ENCODE results near the gene DFFA.
"Not testable (repeated sequence)": the region's sequence is repeated elsewhere in the genome, so short reads cannot be mapped to it uniquely, and the experiment has no call there.

The DFFA gene

DNA sequence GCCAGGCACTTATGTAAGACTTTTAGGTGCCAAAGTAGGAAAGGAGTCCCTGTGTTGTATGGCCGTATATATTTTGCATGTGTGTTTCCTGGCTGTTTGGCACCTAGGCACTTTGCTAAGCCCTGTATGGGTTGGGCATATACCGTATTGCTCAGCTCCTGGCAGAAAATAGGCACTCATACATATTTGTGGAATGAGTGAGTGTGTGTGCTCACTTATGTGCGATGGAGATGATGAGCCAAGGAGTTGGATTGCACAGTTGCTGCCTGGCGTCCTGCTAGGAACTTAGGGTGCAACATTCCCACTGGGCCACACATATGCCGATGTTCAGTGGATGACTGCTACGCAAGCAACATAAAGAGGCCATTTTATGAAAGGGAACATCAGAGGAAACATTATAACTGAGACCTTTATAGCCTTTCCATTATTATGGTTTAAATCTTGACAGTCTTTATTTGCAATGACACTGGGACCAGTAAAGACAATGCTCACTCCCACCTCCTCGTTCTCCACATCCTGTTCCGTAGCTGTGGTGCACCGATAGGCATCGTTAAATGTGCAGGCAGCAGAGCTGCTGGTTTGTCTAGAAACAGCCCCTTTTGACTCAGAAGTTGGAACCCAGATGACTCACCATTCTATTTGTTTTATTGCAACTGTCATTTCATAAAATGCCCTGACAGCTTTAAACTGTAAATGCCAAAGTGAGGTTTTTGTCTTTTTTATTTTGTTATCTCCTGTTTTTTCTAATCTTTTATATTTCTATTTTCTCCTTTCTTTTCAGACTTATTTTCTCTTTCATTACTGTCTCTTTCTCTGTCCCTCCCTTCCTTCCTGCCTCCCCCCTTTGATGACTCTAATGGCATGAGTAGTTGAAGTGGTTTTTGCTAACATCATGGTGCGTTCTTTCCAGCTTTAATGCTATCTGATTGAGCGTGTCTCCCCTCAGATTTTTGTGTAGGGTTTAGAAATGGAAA lies 38.5 kb upstream of the DFFA start:
- Mint-ChIP-seq H3K4me3 (no peak overlapping the region), H3K4me1 (ENCODE audit: low read depth) (peaks cover 30% of the 10 kb centered on the region), H3K27ac (no peak overlapping the region), H3K27me3 (no peaks in the 10 kb centered on the region), H3K36me3 (ENCODE audit: low read depth) (no peaks in the 10 kb centered on the region), H3K9me3 (no peaks in the 10 kb centered on the region)
- intact Hi-C loops (cut with micrococcal nuclease): loop anchor here (5.0 kb wide), 1 partner anchor 181 kb away; no protein-coding TSS in a partner anchor

DNA sequence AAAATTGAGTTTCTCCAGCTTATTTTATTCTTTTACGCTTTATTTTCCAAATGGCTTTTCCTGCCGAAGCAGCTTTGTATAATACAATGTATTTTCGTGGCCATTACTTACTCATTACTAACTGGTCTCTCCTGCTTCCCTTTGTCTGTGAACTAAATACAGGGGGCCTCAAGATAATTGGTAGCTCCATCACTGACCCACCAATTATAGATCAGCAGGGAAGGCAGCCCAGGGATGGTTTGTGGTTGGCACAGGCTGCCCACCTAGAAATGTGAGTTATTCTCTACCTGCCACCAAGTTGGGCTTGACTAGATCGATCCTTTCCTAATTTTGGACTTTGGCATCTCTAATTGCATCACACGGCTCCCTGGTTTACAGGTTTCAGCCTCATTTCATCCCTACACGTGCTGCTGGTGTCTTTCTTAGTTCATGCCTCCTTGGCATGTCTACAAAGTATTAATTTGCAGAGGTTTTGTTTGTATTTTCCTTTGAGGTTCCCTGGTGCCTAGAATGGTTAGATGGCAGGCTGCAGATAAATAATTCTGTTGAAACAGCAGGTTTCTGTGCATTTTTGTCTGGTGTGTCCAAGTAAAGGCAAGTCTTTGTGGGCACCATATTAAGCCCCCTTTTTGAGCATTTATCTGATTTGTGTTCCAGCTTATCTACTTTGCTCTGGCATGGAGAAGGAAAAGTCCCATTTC lies 37.6 kb upstream of the DFFA start:
- Mint-ChIP-seq H3K9me3 (no peaks in the 10 kb centered on the region), H3K27ac (no peak overlapping the region), H3K4me3 (no peak overlapping the region), H3K27me3 (no peaks in the 10 kb centered on the region), H3K4me1 (ENCODE audit: low read depth) (peaks cover 25% of the 10 kb centered on the region), H3K36me3 (ENCODE audit: low read depth) (no peaks in the 10 kb centered on the region)
- intact Hi-C loops (cut with micrococcal nuclease): loop anchor here (5.0 kb wide), 1 partner anchor 182 kb away; no protein-coding TSS in a partner anchor

DNA sequence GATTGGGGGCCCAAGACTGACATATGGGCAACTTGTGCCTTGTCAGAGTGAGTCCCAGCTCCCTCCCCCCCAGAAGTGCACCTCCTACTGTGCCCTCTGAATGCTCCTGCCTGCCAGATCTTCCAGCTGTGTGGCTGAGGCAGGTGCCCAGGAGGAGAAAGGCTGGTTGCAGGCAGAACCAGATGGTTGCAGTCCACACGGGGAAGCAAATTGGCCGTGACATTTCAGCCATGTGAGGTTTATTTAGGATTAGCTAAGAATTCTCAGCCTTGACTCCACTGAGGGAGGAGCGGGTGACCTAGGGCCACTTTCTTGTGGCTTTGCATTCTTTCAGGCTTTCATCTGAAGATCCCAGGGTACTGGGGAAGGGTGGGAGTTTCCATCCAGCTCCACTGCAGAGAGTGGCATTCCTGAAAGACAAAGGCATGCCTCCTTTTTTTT lies 36.2 kb upstream of the DFFA start:
- H3K4me1 Mint-ChIP-seq (ENCODE audit: low read depth): peaks cover 16% of the 10 kb centered on the region
- H3K27me3 Mint-ChIP-seq: no peaks in the 10 kb centered on the region
- no peak overlapping the region for H3K27ac Mint-ChIP-seq
- intact Hi-C loops (cut with micrococcal nuclease): no loop called here
- H3K9me3 Mint-ChIP-seq: no peaks in the 10 kb centered on the region
- no peaks in the 10 kb centered on the region for H3K36me3 Mint-ChIP-seq (ENCODE audit: low read depth)
- no peak overlapping the region for H3K4me3 Mint-ChIP-seq

DNA sequence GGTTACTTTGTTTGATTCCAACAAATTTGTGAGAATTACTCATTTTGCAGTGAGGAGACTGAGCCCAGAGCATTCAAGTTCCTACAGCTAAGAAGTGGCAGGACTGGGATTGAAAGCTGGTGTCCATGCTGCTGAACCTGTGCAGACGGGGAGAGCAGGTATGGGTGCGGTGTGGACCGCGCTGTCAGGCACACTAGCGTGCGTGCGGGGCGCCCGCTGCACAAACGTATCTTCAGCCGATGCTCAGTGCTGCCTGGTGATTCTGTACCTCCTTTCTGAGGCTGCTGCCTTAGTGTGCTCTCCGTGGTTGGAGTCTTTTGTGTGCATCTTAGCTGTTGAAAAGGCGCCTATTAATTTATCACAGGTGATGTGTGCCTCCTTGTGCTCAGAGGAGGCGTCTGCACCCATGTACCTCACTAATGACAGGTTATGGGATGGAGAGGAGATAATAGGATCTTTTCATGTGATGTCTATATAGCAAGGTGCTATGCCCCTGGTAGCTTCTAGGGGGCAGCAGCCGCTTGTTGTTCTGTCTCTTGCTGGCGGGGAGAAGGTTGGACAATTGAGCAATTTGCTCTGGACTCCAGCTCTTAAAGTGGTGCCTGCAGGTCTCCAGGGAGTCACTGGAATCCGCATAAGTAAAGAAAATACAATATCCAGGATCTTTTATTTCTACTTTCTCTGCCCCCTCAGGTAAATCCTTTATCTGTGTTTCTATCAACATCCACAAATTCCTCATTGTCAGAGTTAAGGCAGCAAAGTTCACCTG lies 35.0 kb upstream of the DFFA start:
- Mint-ChIP-seq H3K4me1 (ENCODE audit: low read depth) (peaks cover 16% of the 10 kb centered on the region), H3K9me3 (no peaks in the 10 kb centered on the region), H3K36me3 (ENCODE audit: low read depth) (no peaks in the 10 kb centered on the region), H3K27ac (no peak overlapping the region), H3K27me3 (no peaks in the 10 kb centered on the region), H3K4me3 (no peak overlapping the region)
- intact Hi-C loops (cut with micrococcal nuclease): no loop called here

DNA sequence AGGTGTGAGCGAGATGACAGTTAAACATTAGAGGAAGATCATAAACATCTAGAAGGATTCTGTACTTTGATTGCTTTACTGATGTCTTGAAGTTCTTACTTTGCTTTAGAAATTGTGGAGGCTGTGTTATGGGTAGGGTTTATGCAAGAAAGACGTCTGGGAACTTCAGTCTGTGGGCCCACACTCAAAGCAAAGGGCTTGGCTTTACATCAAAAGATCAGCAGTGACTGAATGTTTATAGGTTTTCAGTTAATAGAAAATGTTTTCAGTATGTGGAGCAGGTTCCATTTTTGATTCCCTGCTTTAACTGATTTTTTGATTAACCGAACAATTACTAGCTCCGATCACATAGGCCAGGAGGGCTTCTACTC lies 34.3 kb upstream of the DFFA start:
- Mint-ChIP-seq H3K27me3 (no peaks in the 10 kb centered on the region), H3K4me1 (ENCODE audit: low read depth) (peaks cover 16% of the 10 kb centered on the region), H3K4me3 (no peak overlapping the region), H3K9me3 (no peaks in the 10 kb centered on the region), H3K36me3 (ENCODE audit: low read depth) (no peaks in the 10 kb centered on the region), H3K27ac (no peak overlapping the region)
- intact Hi-C loops (cut with micrococcal nuclease): loop anchor here (1.0 kb wide), 1 partner anchor 436 kb away; no protein-coding TSS in a partner anchor

DNA sequence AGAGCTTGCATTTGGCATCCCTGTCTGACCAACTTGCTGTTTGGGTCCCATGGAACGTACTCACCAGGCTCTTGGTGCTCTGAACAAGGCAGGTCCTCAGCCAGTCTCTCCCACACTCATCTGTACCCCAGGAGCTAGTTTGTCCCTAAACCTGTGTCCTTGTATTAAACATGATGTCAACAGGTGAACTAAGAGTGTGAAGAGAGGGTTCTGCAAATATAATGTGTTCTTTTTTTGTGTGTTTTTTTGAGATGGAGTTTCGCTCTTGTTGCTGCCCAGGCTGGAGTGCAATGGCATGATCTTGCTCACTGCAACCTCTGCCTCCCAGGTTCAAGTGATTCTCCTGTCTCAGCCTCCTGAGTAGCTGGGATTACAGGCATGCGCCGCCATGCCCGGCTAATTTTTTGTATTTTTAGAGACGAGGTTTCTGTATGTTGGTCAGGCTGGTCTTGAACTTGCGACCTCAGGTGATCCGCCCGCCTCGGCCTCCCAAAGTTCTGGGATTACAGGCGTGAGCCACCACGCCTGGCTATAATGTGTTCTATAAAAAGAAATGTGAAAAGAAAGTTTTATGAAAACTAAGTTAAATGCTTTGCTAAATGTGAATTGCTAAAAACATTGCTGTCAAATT lies 33.8 kb upstream of the DFFA start:
- not testable (repeated sequence) for H3K27me3 Mint-ChIP-seq; H3K4me3 Mint-ChIP-seq; H3K36me3 Mint-ChIP-seq (ENCODE audit: low read depth); H3K27ac Mint-ChIP-seq; H3K9me3 Mint-ChIP-seq
- peaks cover 12% of the 10 kb centered on the region for H3K4me1 Mint-ChIP-seq (ENCODE audit: low read depth)
- intact Hi-C loops (cut with micrococcal nuclease): loop anchor here (1.0 kb wide), 1 partner anchor 436 kb away; no protein-coding TSS in a partner anchor

DNA sequence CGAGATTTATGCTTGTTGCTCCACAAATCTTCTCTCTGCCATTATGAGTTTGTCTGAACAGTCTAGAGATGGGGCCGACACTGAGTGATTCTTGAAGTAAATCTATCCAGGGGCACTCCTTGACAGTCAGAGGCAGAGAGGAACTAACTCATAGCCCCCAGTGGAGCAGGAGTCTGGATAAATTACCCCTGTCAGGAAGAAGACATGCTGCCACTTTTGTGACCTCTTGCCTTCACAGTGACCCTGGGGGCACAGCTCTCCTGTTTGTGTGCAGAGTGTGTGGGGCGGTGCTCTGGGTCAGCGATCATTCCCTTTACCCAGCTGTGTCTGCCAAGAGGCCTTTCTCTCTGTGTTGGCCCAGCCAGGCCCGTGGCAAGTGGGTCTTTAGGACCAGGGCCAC lies 31.9 kb upstream of the DFFA start:
- no peak overlapping the region for H3K27ac Mint-ChIP-seq
- H3K36me3 Mint-ChIP-seq (ENCODE audit: low read depth): peaks cover 3% of the 10 kb centered on the region
- H3K4me3 Mint-ChIP-seq: no peak overlapping the region
- H3K27me3 Mint-ChIP-seq: no peaks in the 10 kb centered on the region
- intact Hi-C loops (cut with micrococcal nuclease): no loop called here
- H3K9me3 Mint-ChIP-seq: no peaks in the 10 kb centered on the region
- peaks cover under 1% of the 10 kb centered on the region for H3K4me1 Mint-ChIP-seq (ENCODE audit: low read depth)

DNA sequence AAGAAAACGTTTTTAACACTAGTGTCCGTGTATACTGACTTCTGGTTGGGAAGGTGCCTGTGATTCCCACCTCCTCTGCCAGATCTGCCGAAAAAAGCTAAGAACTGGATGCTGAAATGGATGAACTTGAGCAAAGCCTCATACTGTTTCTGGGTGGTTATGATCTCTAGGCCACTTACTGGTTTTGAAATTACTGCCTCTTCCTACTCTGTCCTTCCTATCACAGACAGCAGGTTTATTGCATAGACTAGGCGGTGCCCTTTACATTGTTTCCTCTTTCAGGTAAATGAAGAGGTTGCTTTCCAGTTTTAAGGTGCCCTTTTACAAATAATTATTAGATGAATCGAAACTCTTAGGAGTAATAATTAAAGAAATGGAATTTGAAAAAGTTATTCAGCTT lies 29.9 kb upstream of the DFFA start:
- Mint-ChIP-seq H3K4me3 (no peak overlapping the region), H3K27me3 (no peaks in the 10 kb centered on the region), H3K4me1 (ENCODE audit: low read depth) (peaks cover 9% of the 10 kb centered on the region), H3K36me3 (ENCODE audit: low read depth) (peaks cover 13% of the 10 kb centered on the region), H3K27ac (no peak overlapping the region), H3K9me3 (no peaks in the 10 kb centered on the region)
- intact Hi-C loops (cut with micrococcal nuclease): no loop called here

DNA sequence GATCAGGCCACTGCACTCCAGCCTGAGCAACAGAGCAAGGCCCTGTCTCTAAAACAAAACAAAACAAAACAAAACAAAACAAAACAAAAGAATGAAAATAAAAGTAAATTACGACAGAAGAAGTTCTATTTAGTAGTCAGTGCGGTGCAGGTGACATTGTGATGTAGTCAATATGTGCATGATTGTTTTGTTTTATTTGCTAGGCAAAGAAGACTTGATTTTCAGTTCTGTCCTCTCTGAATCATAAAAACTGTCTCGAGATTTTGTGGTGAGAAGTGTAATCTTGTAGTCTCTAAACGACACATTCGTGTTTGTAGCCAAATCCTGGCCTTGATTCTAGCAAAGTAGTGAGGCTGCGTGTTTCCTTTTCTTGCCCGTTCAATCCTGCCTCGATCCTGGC lies 25.9 kb upstream of the DFFA start:
- intact Hi-C loops (cut with micrococcal nuclease): no loop called here
- Mint-ChIP-seq H3K4me1 (ENCODE audit: low read depth) (peaks cover 22% of the 10 kb centered on the region), H3K27ac (no peak overlapping the region)

DNA sequence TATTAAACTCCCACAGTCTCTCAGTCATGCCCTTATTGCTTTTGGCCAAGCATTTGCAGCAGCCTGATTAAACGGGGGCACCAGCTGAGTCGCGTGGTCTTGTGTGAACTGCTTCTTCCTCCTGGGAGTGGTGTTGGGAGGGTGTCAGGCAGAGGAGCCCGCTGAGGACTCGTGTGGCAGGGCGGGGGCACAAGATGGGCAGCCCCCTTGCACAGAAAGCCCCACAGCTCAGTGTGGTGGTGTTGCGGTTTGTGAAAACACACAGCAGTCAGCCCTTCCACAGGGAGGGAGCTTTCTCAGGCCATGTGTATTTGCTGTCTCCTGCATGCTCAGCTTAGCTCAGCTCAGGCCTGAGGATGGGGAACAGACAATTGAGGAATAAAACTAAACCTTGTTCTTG lies 24.8 kb upstream of the DFFA start:
- Mint-ChIP-seq H3K27ac (no peak overlapping the region), H3K36me3 (ENCODE audit: low read depth) (peaks cover 25% of the 10 kb centered on the region), H3K4me3 (no peak overlapping the region), H3K4me1 (ENCODE audit: low read depth) (peaks cover 22% of the 10 kb centered on the region), H3K9me3 (no peaks in the 10 kb centered on the region), H3K27me3 (no peaks in the 10 kb centered on the region)
- intact Hi-C loops (cut with micrococcal nuclease): no loop called here

More for the DNA sequence above, 25.9 kb upstream of the DFFA start:
- Mint-ChIP-seq H3K36me3 (ENCODE audit: low read depth) (peaks cover 25% of the 10 kb centered on the region), H3K4me3 (no peak overlapping the region), H3K9me3 (no peaks in the 10 kb centered on the region), H3K27me3 (no peaks in the 10 kb centered on the region)

DNA sequence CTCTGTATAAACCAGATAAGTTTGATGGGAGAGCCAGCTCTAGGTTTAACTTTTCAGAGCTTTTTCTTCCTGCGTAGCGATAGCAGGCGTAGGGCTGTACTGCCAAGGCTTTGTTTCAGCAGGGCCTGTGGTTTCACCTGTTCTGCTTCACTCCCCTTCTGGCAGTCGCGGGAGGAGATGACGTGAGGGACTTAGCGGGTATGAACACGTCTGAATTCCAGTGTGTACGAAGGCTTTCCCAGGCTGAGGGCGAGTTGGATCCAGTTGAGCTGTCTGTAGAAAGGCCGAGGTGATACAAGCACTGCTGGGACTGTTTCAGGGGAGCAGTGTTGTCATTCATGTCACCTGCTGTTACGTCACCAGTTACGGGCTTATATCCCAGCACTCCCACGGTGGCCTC lies 23.6 kb upstream of the DFFA start:
- intact Hi-C loops (cut with micrococcal nuclease): loop anchor here (2.0 kb wide), 1 partner anchor 119 kb away; no protein-coding TSS in a partner anchor
- H3K36me3 Mint-ChIP-seq (ENCODE audit: low read depth): peaks cover 28% of the 10 kb centered on the region
- no peak overlapping the region for H3K27ac Mint-ChIP-seq

DNA sequence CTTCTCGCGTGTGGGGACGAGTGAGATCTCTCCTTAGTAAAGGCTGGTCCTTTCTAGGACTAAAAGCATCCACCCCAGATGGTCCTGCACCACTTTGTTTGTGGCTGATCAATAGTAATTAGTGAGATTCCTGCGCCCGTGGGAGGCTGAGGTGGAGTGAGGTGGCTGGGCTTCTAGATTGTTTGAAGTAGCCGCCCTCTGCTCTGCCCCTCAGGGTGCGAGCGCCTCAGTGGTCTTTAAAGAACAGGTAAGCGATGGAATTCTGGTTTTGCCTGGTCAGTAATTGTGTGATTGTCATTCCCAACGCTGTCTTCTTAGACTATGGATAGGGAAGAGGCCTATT lies 23.1 kb upstream of the DFFA start:
- H3K4me3 Mint-ChIP-seq: peak overlapping the region; percentile 66
- H3K27ac Mint-ChIP-seq: peak overlapping the region; percentile 71
- H3K27me3 Mint-ChIP-seq: no peaks in the 10 kb centered on the region
- H3K4me1 Mint-ChIP-seq (ENCODE audit: low read depth): peaks cover 22% of the 10 kb centered on the region
- peaks cover 33% of the 10 kb centered on the region for H3K36me3 Mint-ChIP-seq (ENCODE audit: low read depth)
- no peaks in the 10 kb centered on the region for H3K9me3 Mint-ChIP-seq
- intact Hi-C loops (cut with micrococcal nuclease): loop anchor here (2.0 kb wide), 1 partner anchor 119 kb away; no protein-coding TSS in a partner anchor

More for the DNA sequence above, 23.6 kb upstream of the DFFA start:
- no peaks in the 10 kb centered on the region for H3K27me3 Mint-ChIP-seq
- peaks cover 22% of the 10 kb centered on the region for H3K4me1 Mint-ChIP-seq (ENCODE audit: low read depth)
- no peaks in the 10 kb centered on the region for H3K9me3 Mint-ChIP-seq
- no peak overlapping the region for H3K4me3 Mint-ChIP-seq

DNA sequence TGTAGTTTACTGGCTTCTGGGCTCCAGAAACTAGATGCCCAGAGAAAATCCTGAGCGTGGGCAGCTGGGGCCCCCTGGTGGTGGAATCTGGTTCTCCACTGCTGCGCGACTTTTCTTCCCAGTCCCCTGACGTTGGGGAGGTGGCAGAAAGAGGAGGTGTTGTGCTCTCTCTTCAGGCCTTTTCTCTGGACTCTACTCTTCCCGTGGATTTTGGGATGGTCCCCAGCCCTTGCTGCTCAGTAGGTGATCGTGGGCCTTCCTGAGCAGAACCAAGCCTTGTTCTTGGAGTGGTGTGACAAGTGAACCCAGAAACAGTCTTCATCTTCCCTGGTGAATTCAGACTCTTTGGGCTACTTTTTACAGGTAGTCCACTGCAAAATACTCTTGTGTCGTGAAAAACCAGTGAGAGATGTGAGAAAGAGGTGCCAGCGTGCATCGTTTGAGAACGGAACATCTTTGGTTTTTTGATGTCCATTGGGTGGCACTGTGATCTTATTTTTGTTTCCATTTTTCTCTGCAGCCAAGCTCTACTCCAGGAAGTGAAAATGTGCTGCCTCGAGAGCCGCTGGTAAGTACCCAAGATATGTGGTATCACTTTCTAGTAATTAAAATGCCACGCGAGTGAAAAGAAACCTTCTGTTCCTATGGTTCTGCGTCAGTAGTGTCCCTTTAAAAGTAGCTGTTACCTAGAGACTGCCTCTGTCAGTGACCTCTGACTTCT lies 22.6 kb upstream of the DFFA start:
- intact Hi-C loops (cut with micrococcal nuclease): loop anchor here (1.0 to 2.0 kb wide), 2 partner anchors 65 to 118 kb away; partner anchors contain the start of gene CENPS
- no peaks in the 10 kb centered on the region for H3K27me3 Mint-ChIP-seq
- H3K27ac Mint-ChIP-seq: peak overlapping the region; percentile 71
- H3K4me1 Mint-ChIP-seq (ENCODE audit: low read depth): peaks cover 22% of the 10 kb centered on the region
- no peaks in the 10 kb centered on the region for H3K9me3 Mint-ChIP-seq
- H3K4me3 Mint-ChIP-seq: peak overlapping the region; percentile 66
- peaks cover 39% of the 10 kb centered on the region for H3K36me3 Mint-ChIP-seq (ENCODE audit: low read depth)

Measured in dendritic cell treated with granulocyte-macrophage colony-stimulating factor and Interleukin-4, amounts not matched to agents 40 ng/mL and 50 ng/mL, for 4 days (primary cell).